Fibroblast of peridontal ligament (primary cell): ENCODE data around the gene GMIP.

ENCODE experiments used
- DNase-seq: peaks from one replicate; pipeline ENCODE4 v3.0.0-alpha.2; 2010; ENCODE audit errors: extremely low read depth

GMIP gene

GRCh38 chr19:19657397-19657783 lies 13.9 kb upstream of the GMIP start:
- no peak for DNase-seq

GRCh38 chr19:19656451-19657396 lies 13.3 kb upstream of the GMIP start:
- DNase-seq, result no peak

GRCh38 chr19:19655641-19656343 lies 12.3 kb upstream of the GMIP start:
- DNase-seq, result no peak

- DNase-seq, result no peak
Observed at GRCh38 chr19:19655051-19655594, 11.7 kb upstream of the GMIP start.

GRCh38 chr19:19654441-19654840 lies 11.0 kb upstream of the GMIP start:
- no peak for DNase-seq

- DNase-seq, result no peak
Observed at GRCh38 chr19:19653597-19654147, 10.2 kb upstream of the GMIP start.

GRCh38 chr19:19652482-19653295 lies 9.2 kb upstream of the GMIP start:
- DNase-seq, result no peak

GRCh38 chr19:19651076-19651475 lies 7.6 kb upstream of the GMIP start:
- DNase-seq, result no peak

GRCh38 chr19:19650331-19650730 lies 6.9 kb upstream of the GMIP start:
- DNase-seq, result no peak

GRCh38 chr19:19649580-19649995 lies 6.1 kb upstream of the GMIP start:
- DNase-seq, result no peak

- DNase-seq, result no peak
Observed at GRCh38 chr19:19649155-19649554, 5.7 kb upstream of the GMIP start.

GRCh38 chr19:19647037-19647835 lies 3.8 kb upstream of the GMIP start:
- no peak for DNase-seq

GRCh38 chr19:19645233-19645870 lies 1.9 kb upstream of the GMIP start:
- DNase-seq, result no peak

GRCh38 chr19:19644054-19644388 lies 564 bp upstream of the GMIP start:
- DNase-seq, result no peak

- no peak for DNase-seq
Observed at GRCh38 chr19:19642506-19643157, 825 bp downstream of the GMIP start.

- DNase-seq, result no peak
Observed at GRCh38 chr19:19637523-19638251, 5.8 kb downstream of the GMIP start.

- DNase-seq, result no peak
Observed at GRCh38 chr19:19637186-19637522, 6.3 kb downstream of the GMIP start.

- no peak for DNase-seq
Observed at GRCh38 chr19:19636573-19637185, 6.8 kb downstream of the GMIP start.

- DNase-seq, result no peak
Observed at GRCh38 chr19:19635313-19635702, 8.1 kb downstream of the GMIP start.
